NT2/D1 (cell line): Measurements from ENCODE around the gene PKNOX2.
A peak's percentile ranks its signal among the peaks of the same experiment; 100 is the strongest.

ENCODE experiments used
- DNase-seq: peaks from one replicate; pipeline ENCODE4 v3.0.0-alpha.2; 2011; ENCODE audit warnings: low read depth, low spot score
- H3K27me3 ChIP-seq: 2 replicates; pipeline ENCODE4 v1.6.0; 2011; ENCODE audit warnings: mild to moderate bottlenecking; ENCODE audit not compliant: insufficient read length, insufficient read depth
- H3K36me3 ChIP-seq: 2 replicates; pipeline ENCODE4 v1.6.1; 2011; ENCODE audit warnings: mild to moderate bottlenecking, low read length, mixed read lengths; ENCODE audit not compliant: insufficient read depth, insufficient read length
- H3K4me1 ChIP-seq: 2 replicates; pipeline ENCODE4 v1.5.1; 2011; ENCODE audit not compliant: insufficient read depth, insufficient read length
- H3K4me3 ChIP-seq: 2 replicates; pipeline ENCODE4 v1.5.1; 2011; ENCODE audit warnings: low read depth; ENCODE audit not compliant: insufficient read length
- H3K9ac ChIP-seq: 2 replicates; pipeline ENCODE4 v1.6.0; 2011; ENCODE audit warnings: low read depth; ENCODE audit not compliant: insufficient read length
- H3K9me3 ChIP-seq: 2 replicates; pipeline ENCODE4 v1.5.1; 2011; ENCODE audit warnings: mild to moderate bottlenecking, low read length; ENCODE audit not compliant: insufficient read depth
- SUZ12 ChIP-seq: IDR thresholded peaks from 2 replicates; pipeline ENCODE4 v1.6.1; 2011; ENCODE audit not compliant: insufficient read length, insufficient read depth; ENCODE audit errors: extremely low read depth
- YY1 ChIP-seq: IDR thresholded peaks from 2 replicates; pipeline ENCODE4 v1.6.1; 2011; ENCODE audit not compliant: insufficient read length, insufficient read depth
- ZNF274 ChIP-seq: IDR thresholded peaks from 2 replicates; pipeline ENCODE4 v1.6.1; 2011; ENCODE audit warnings: mild to moderate bottlenecking, low read depth, low read length

The PKNOX2 gene

DNA sequence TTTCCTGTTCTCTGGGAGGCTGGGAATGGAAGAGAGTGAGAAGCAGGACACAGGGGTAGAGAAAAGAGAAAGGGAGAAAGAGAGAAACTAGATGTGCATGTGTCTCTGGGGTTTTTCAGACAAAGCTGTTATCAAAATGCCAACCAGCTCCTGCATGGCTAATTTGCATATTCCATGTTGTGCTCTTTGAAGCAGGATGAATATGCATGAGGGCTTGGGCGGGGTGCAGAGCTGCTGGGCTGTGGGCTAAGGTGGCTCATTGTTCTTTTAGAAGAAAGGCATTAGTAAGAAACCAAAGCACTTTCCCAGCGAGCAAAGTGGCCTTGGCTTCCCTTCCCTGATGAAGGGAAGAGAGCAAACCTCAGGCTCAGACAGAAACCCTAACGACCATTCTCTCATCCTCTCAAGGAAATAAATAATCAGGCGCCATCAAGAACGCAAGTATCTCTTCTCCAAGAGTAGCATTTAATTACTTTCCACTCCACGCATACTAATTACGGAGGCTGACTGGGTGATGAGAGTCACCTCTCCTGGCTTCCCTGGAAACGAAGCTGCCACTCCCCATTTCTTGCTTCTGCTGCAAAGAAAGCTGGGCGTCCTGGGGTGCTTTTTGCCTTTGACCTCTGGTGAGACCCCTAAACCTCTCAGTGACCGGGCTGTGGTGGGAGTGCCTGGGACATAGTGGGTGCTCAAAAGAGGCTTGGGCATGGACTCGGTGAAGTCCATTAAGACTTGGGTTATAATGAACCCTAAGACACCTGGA, 277.3 kb downstream of the PKNOX2 start:
- Histone ChIP-seq H3K27me3 (no peaks in the 10 kb centered on the region), H3K4me3 (no peak overlapping the region), H3K36me3 (no peaks in the 10 kb centered on the region), H3K4me1 (peaks cover 15% of the 10 kb centered on the region), H3K9ac (no peak overlapping the region), H3K9me3 (no peaks in the 10 kb centered on the region)
- DNase-seq = peak; percentile 70
- no peak for TF ChIP-seq YY1
- TF ChIP-seq ZNF274 = no peak
- no peak for TF ChIP-seq SUZ12

DNA sequence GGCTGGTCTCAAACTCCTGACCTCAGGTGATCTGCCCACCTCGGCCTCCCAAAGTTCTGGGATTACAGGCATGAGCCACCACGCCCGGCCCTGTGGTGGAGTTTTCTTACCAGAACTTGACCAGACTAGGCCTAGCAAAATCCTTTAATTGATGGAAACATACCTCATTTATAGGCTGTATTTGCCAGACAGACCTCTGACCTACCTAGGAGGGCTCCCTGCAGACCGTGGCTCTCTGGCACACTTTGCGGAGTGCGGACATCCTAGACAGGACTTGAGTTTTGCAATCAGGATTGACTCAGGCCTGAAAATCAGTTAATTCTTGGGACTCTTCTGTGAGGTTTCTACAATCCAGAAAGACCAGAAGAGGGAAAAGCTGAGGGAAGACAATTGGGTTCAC, 278.4 kb downstream of the PKNOX2 start:
- DNase-seq = no peak
- Histone ChIP-seq H3K36me3 (no peaks in the 10 kb centered on the region), H3K4me3 (no peak overlapping the region), H3K9ac (no peak overlapping the region), H3K27me3 (no peaks in the 10 kb centered on the region), H3K4me1 (peaks cover 15% of the 10 kb centered on the region), H3K9me3 (no peaks in the 10 kb centered on the region)
- TF ChIP-seq SUZ12 (no peak), YY1 (no peak), ZNF274 (no peak)

DNA sequence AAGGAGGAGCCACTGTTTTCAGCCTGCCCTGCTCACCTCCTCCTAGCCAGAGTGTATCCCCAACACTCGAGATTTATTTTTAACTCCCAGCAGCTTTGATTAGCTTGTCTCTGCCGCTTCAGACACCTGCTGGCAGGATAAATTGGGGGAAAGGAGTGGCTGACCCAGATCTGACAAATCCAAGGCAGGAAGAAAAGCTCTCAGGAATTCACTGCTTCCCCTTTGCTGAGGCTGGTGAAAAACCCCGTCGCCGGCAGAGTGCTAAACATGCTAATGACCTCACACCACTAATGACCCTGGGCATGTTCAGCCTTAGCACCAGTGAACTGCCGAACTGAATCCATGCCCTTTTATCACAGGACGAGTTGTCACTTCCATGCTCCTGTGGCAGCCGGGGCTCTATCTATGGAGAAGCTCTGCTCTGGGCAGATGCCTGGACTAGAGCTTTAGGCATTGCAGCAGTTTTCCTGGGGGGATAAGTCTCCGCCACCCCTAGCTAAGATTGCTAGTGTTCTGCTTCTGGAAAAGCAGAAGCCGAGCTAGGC, 279.3 kb downstream of the PKNOX2 start:
- peak overlapping the region; percentile 12 for H3K9ac ChIP-seq
- H3K36me3 ChIP-seq = no peaks in the 10 kb centered on the region
- H3K27me3 ChIP-seq = no peaks in the 10 kb centered on the region
- no peak overlapping the region for H3K4me3 ChIP-seq
- H3K9me3 ChIP-seq = no peaks in the 10 kb centered on the region
- TF ChIP-seq ZNF274 (no peak), SUZ12 (no peak), YY1 (no peak)
- peaks cover 16% of the 10 kb centered on the region for H3K4me1 ChIP-seq
- DNase-seq = peak; percentile 68

DNA sequence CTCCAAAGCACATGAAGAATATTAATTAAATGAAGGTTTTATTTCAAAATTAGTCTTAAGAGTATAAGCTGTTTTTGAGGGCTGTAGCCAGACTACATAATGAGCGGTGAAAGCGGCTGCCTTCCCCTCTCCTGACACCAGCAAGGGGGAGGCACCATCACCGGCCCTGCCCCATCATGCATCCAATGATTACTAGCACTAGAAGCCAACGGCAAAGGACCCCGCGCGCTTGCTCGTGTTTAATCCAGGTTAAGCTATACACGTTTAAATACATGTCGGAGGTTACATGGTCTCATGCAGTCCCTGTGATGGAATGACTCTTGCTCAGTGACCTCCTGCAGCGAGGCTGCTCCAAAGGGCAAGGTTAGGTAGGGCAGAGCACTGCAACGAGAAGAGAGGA, 281.2 kb downstream of the PKNOX2 start:
- Histone ChIP-seq H3K9me3 (no peaks in the 10 kb centered on the region), H3K36me3 (no peaks in the 10 kb centered on the region)

GRCh38 chr11:125446279-125446678, 281.7 kb downstream of the PKNOX2 start:
- Histone ChIP-seq H3K9ac (no peak overlapping the region), H3K4me3 (no peak overlapping the region), H3K36me3 (no peaks in the 10 kb centered on the region), H3K4me1 (peaks cover 9% of the 10 kb centered on the region), H3K27me3 (no peaks in the 10 kb centered on the region), H3K9me3 (no peaks in the 10 kb centered on the region)
- DNase-seq = no peak
- TF ChIP-seq ZNF274 (no peak), YY1 (no peak), SUZ12 (no peak)

More for the DNA sequence above, 281.2 kb downstream of the PKNOX2 start:
- no peak for TF ChIP-seq ZNF274
- no peak for TF ChIP-seq SUZ12
- no peak for TF ChIP-seq YY1
- peaks cover 14% of the 10 kb centered on the region for H3K4me1 ChIP-seq
- no peak overlapping the region for H3K9ac ChIP-seq
- no peak overlapping the region for H3K4me3 ChIP-seq
- DNase-seq = no peak
- no peaks in the 10 kb centered on the region for H3K27me3 ChIP-seq

DNA sequence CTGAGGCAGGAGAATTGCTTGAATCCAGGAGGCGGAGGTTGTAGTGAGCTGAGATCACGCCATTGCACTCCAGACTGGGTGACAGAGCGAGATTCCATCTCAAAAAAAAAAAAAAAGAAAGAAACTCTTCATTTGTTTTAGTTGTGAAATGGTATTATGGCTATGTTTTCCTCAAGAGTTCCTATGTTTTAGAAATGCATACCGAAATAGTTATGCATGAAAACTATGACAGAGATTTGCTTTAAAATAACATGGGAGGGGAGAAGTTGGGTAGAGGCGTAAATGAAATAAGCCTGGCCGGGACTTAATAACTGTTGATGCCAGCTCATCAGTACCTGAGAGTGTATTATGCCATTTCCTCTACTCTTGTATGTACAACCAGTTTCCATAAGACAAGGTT, 283.2 kb downstream of the PKNOX2 start:
- H3K9ac ChIP-seq = no peak overlapping the region
- H3K27me3 ChIP-seq = no peaks in the 10 kb centered on the region
- H3K9me3 ChIP-seq = no peaks in the 10 kb centered on the region
- TF ChIP-seq ZNF274 = no peak
- no peak for TF ChIP-seq SUZ12
- no peak for TF ChIP-seq YY1
- DNase-seq = no peak
- no peaks in the 10 kb centered on the region for H3K36me3 ChIP-seq
- H3K4me3 ChIP-seq = no peak overlapping the region
- peaks cover 11% of the 10 kb centered on the region for H3K4me1 ChIP-seq

DNA sequence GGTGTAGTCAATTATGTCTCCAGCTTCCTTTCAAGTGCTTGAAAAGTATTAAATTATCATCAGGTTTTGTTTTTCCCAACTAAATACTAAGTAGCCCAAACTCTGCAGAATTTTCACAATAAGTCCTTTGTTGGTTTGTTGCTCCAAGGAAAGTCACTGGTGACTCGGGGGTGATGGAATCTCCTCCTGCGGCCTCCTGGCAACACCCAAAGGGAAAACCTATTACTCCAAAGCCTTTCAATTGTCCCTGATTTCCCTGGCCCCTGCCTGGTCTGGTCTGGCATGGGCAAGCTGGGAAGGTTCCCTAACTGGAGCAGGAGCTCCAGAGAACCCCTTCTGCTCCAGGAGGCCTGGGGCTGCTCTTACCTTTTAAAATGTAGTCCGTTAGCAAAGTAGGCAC, 283.6 kb downstream of the PKNOX2 start:
- TF ChIP-seq SUZ12 (no peak), YY1 (no peak), ZNF274 (no peak)
- Histone ChIP-seq H3K27me3 (no peaks in the 10 kb centered on the region), H3K9me3 (no peaks in the 10 kb centered on the region), H3K9ac (no peak overlapping the region), H3K4me1 (peaks cover 11% of the 10 kb centered on the region), H3K36me3 (no peaks in the 10 kb centered on the region), H3K4me3 (no peak overlapping the region)
- DNase-seq = no peak
